ENCODE results near the gene INPP4A.
"Not testable (repeated sequence)": the region's sequence is repeated elsewhere in the genome, so short reads cannot be mapped to it uniquely, and the experiment has no call there.

Gene INPP4A

DNA sequence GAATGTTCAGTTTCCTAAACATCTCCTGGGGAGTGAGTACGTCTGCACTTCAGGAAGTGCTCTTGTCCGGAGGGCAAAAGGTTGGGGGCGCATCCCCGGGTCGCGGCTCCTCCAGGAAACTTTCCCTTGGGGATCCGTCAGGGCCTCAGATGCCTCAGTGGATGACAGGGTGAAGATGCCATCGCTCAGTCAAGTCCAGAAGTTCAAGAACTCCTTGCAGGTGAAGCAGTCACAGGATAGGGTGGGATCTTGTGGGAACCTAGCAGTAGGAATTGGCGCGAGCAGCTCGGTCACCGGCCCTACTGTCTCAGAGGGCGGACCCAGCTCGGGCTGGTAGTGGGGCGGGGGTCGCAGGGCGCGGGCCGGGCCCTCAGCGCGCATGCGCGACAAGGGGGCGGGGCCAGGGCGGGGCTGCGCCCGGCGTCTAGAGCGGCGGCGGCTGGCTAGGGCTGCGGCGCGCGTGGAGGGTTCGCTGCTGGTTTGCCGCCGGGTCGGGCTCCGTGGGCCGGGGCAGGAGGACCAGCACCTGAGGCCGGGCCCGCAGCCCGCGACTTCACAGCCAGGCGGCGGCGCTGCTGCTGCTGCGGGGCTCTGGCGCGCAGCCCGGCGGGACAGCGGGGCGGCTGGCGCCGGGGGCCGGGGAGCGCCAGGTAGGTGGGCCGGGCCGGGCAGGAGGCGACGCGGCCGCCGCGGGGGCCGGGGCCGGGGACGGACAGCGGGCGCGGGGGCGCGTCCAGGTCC, at the start of gene INPP4A:
Gene INPP4A (plus strand): TSS at position 423 of the 741 bp plus-strand sequence. CDS start 75,191 bp downstream, outside the sequence.
- H3K4me3 ChIP-seq (ENCODE audit: low read depth, low read length): peak within 1 kb of the TSS; percentile 77

DNA sequence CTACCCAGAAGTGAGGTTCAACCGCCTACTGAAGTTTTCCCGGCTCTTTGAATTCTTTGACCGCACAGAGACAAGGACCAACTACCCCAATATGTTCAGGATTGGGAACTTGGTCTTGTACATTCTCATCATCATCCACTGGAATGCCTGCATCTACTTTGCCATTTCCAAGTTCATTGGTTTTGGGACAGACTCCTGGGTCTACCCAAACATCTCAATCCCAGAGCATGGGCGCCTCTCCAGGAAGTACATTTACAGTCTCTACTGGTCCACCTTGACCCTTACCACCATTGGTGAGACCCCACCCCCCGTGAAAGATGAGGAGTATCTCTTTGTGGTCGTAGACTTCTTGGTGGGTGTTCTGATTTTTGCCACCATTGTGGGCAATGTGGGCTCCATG, 48.7 kb upstream of the INPP4A start:
- no peak overlapping the region for H3K4me3 ChIP-seq (ENCODE audit: low read depth, low read length)

- no peak overlapping the region for H3K4me3 ChIP-seq (ENCODE audit: low read depth, low read length)
These were observed 47.8 kb upstream of the INPP4A start for GRCh38 chr2:98396745-98397355.

DNA sequence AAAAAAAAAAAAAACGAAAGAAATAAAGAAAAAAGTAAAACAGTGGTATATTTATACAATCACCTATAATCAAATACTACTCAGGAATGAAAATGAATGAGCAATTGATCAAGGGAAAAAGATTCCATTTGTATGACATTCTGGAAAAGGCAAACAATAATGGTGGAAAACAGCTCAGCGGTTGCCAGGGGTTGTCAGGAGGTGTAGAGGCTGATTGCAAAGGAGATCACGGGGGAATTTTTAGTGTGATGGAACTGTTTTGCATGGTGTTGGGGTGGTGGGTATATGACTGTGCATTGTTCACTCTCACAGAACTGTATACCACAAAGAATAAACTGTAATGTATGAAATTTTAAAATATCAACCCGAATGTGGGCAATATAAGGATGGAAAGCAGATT, 45.5 kb upstream of the INPP4A start:
- no peak overlapping the region for H3K4me3 ChIP-seq (ENCODE audit: low read depth, low read length)

DNA sequence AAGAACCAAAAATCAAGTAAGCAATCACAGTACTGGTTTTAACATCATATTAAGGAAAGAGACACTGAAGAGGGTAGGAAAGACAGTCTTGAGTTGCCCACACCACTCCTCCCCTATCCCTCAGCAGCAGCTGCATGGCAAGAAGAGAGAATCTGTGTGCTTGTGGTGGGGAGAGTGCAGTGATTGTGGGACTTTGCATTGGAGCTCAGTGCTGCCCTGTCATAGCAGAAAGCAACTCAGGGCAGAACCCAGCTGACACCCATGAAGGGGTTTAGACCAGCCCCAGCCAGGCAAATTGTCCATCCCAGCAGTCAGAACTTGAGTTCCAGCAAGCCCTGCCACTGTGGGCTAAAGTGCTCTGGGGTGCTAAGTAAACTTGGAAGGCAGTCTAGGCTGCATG, 40.8 kb upstream of the INPP4A start:
- H3K4me3 ChIP-seq (ENCODE audit: low read depth, low read length): no peak overlapping the region

- no peak overlapping the region for H3K4me3 ChIP-seq (ENCODE audit: low read depth, low read length)
These were observed 40.0 kb upstream of the INPP4A start for GRCh38 chr2:98404556-98405250.

DNA sequence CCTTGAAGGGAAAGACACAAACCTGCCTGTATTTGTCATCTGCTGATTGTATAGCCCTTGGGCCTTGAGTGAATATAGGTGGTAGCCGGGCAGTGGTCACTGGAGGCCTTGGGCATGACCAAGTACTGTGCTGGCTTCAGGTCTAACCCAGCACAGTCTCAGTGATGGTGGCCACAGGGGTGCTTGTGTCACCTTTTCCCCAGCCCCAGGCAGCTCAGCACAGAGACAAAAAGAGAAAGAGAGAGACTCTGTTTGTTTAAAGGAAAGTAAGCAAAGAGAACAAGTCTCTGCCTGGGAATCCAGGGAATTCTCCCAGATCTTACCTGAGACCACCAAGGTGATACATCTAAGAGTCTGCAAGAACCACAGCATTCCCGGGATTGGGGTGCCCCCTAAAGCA, 39.4 kb upstream of the INPP4A start:
- no peak overlapping the region for H3K4me3 ChIP-seq (ENCODE audit: low read depth, low read length)

- H3K4me3 ChIP-seq (ENCODE audit: low read depth, low read length): no peak overlapping the region
These were observed 36.5 kb upstream of the INPP4A start for GRCh38 chr2:98408155-98408554.

- no peak overlapping the region for H3K4me3 ChIP-seq (ENCODE audit: low read depth, low read length)
These were observed 31.8 kb upstream of the INPP4A start for GRCh38 chr2:98412751-98413458.

DNA sequence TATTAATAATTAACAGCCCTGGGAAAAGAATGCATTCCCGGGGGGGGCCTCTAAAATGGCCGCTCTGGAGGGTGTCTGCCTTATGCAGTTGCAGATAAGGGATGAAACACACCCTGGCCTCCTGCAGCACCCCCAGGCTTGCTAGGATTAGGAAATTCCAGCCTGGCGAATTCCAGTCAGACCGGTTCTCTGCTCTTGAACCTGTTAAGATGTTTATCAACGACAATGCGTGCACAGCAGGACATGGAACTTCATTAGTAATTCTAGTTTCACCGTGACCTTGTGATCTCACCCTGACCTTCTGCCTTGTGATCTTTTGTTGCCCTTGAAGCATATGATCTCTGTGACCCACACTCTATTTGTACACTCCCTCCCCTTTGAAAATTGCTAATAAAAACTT, 30.4 kb upstream of the INPP4A start:
- not testable (repeated sequence) for H3K4me3 ChIP-seq (ENCODE audit: low read depth, low read length)

GRCh38 chr2:98415719-98416248, 28.9 kb upstream of the INPP4A start:
- not testable (repeated sequence) for H3K4me3 ChIP-seq (ENCODE audit: low read depth, low read length)

GRCh38 chr2:98416383-98417159, 28.1 kb upstream of the INPP4A start:
- H3K4me3 ChIP-seq (ENCODE audit: low read depth, low read length): no peak overlapping the region

DNA sequence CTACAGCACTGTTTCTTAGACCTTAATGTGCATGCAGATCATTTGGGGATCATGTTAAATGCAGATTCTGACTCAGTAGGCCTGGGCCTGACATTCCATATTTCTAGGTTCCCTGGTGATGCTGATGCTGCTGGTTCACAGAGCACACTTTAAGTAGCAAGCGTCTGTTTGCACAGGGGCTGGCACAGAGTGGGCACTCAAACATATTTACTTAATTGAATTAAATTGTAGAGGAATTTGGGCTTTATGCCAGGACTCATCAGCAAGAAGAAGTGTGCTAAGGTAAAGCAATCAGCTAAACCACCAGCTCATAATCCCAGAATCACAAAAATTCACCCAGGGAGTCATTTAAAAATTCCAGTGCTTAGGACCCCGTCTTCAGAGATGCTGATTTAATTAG, 25.1 kb upstream of the INPP4A start:
- no peak overlapping the region for H3K4me3 ChIP-seq (ENCODE audit: low read depth, low read length)

DNA sequence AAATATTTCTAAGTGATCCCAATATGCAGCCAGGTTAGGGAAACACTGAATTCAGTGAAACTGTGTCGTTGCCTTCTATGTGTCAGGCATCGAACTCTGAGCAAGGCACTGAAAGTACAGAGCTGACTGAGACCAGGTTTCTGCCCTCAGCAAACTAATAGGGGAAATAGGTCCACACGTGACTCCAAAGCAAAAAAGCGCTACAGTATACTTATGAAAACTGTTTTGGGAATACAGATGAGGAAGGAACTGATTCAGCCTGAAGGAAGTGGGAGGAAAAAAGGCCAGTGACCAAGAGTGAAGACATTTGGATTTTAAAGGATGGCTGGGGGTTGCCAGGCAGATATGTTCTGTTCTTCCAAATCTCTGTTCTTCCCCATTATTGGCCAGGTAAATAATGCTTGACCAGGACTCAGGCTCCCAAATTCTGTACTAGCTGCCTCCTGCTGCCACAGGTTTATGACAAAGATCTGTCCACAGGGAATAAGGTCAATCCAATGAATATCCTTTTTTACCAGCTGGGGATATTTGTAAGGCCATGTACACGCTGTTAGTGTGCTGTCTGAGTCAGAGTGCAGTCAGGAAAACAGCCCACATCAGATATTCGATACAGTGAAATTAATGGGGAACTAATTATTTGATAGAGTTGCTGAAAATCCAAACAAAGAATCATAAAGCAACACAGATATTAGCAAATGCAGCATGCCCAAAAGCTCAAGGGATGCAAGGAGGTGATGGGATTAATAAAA, 24.5 kb upstream of the INPP4A start:
- H3K4me3 ChIP-seq (ENCODE audit: low read depth, low read length): no peak overlapping the region

GRCh38 chr2:98422449-98422848, 22.2 kb upstream of the INPP4A start:
- H3K4me3 ChIP-seq (ENCODE audit: low read depth, low read length): no peak overlapping the region

DNA sequence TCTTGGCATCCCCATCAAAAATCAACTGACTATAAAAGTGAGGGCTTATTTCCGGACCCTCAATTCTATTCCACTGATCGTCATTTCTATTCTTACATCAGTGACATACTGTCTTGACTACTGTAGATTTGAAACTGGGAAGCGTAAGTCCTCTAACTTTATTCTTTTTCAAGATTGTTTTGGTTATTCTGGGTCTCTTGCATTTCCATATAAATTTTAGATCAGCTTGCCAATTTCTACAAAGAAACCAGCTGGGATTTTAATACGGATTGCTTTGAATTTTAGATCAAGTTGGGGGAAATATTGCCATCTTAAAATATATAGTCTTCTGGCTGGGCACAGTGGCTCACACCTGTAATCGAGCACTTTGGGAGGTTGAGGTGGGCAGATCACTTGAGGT, 17.9 kb upstream of the INPP4A start:
- no peak overlapping the region for H3K4me3 ChIP-seq (ENCODE audit: low read depth, low read length)

- no peak overlapping the region for H3K4me3 ChIP-seq (ENCODE audit: low read depth, low read length)
These were observed 12.5 kb upstream of the INPP4A start for GRCh38 chr2:98432145-98432544.

GRCh38 chr2:98433363-98433964, 11.2 kb upstream of the INPP4A start:
- no peak overlapping the region for H3K4me3 ChIP-seq (ENCODE audit: low read depth, low read length)

DNA sequence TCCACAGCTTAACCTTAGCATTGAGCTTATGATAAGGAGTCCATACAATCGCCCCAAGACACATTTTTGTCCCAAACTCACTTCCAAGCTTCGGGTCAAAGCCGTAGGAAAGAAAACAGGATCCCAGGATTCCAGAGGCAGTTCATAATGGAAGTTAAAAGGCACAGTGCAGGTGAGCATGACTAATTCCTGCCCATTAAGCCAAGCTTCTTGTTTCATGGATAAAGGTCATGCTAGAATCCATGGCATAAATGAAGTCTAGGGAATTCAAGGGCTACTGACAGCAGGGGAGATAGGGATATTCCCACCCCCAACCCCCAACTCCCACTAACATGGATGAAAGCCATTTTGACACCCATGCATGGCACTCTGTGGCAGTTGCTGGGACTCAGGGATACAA, 10.2 kb upstream of the INPP4A start:
- H3K4me3 ChIP-seq (ENCODE audit: low read depth, low read length): no peak overlapping the region
